NCI-H748 (cell line): ENCODE data around the gene SLC48A1.
"Not testable (repeated sequence)": the region's sequence is repeated elsewhere in the genome, so short reads cannot be mapped to it uniquely, and the experiment has no call there.

Experiments
- DNase-seq: peaks from one replicate; lab custom pipeline; 2025; ENCODE audit not compliant: unreplicated experiment; lab: John Stamatoyannopoulos, UW

Gene SLC48A1

GRCh38 chr12:47808050-47808449, 35.0 kb downstream of the SLC48A1 start:
- DNase-seq, result no peak

DNA sequence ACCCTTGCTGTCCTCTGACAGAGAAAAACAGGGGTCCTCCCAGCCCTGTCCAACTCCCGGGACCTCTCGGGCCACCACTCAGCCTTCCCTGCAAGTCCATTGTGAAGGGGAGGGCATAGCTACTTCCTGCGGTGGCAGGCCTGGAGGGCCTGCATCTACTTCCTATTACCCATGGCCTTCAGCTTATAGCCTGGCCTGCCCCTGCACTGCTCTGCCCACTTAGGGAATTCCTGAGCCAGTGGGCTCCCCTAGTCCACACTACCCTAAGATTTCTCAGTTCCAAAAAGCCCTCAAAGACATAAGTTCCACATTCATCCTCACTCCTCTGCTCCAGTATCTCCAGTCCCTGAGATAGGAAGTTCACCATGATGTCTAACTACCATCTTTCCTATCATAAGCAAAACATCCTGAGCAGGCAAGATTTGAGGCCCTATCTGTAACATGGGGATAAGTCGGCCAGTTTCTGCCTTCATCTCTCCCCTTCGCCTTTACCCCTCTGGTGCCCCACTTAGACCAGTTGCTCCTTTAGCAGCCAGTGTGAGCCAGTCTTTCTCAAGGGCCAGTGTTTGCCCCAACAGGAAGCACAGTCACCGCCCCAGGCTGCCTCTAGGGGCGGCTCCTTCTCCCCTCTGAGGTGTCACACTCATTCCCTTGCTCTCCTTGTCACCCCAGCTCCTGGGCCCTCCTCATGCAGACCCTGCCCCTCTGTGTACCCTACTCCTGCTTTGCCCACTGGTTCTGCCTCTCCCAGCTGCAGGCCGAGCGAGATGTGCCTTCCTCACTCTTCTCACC, 35.7 kb downstream of the SLC48A1 start:
- no peak for DNase-seq

- not testable (repeated sequence) for DNase-seq
These were observed 36.5 kb downstream of the SLC48A1 start for GRCh38 chr12:47809518-47809917.

DNA sequence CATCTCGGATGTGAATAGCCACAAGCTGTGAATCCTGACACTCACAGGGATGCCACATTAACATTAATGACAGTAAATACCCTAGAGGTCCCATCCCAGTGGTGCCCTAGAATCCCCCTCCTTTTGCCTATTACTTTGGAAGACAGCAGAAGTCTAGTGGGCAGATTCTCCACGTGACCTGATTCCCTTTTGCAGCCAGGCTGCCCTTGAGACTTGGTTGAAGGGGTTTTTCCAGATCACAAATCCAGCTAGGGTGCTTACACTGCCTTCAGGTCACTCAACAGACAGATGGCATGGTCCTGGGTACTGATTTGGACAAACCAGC, 38.0 kb downstream of the SLC48A1 start:
- DNase-seq, result no peak

DNA sequence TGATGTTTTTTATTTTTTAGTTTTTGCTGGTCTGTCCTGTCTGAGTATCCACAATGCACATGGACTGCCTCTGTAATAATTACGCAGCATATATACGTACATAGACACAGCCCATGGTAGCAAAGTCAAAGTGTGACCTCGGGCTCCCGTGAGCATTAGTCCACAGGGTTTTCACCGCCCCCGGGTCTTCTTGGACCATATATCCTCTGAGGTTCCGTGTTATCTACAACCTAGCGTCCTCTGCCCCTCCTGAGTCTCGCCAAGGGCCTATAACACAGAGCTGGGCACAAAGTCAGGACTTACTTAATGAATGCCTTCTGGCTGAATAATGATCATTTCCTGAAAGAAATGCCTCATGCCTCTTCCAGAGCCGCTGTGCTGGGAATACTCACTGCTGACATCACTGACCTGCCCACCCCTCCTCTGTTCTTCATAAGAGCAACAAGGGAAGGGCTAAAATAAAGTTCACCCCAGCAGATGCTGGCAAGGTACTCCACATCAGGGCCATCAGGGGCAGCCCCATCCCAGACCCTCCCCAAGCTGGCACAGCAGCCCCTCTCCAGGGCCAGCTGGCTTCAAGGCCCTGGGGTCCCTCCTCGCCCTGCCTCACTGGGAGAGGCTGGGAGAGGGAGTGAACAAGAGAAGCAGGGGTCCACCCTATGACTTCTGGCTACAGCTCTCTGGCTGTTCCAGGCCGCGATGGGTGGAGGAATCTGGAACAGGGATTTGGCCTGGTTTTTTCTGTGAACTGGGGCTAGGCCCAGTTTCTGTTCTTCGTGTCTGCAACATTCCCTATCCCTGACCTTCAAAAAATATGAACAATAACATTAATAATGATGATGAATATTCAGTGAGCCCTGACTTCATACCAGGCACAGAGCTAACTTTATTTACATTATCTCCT, 38.8 kb downstream of the SLC48A1 start:
- no peak for DNase-seq

GRCh38 chr12:47812797-47813510, 39.9 kb downstream of the SLC48A1 start:
- no peak for DNase-seq

- no peak for DNase-seq
These were observed 40.6 kb downstream of the SLC48A1 start for GRCh38 chr12:47813511-47814196.

- no peak for DNase-seq
These were observed 41.6 kb downstream of the SLC48A1 start for GRCh38 chr12:47814539-47815170.

- DNase-seq, result not testable (repeated sequence)
These were observed 42.4 kb downstream of the SLC48A1 start for GRCh38 chr12:47815447-47815846.

DNA sequence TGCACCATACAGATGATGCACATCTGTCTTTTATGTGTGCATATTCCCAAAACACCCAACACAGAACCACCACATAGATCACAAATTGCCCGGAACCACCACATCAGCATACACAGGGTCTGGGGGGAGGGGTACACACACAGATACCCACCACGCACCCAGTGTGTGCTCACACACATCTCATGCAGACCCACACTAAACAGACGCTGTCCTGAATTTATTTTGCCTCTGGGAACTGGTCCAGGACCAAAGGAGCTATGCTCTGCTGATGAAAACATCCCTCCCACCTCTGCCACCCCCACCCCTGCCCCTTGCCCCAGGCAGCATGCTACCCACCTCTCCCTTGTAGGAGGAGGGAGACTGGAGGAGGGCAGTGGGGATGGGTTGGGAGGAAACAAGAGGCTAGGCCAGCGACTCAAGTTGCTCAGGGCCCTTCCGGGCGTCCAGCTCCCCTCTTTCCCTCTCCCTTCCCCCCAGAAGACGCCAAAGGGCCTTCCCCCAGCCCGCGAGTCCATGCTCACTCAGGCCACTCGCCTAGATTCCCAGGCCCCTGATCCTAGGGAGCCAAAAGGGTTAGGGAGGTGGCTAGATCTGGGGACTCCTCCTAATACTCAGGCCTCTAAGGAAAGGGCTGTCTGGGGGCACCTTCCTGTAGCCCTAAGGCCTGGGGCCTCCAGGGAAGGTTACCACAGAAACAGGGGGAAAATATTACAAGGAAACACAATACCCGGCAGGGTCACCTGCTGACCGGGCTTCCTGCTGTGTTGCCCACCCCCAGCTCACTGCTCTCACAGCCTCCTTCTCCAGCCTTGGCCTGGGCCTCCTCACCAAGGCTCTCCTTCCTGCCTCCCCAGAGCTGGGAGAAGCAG, 43.6 kb downstream of the SLC48A1 start:
- no peak for DNase-seq

- no peak for DNase-seq
These were observed 44.4 kb downstream of the SLC48A1 start for GRCh38 chr12:47817272-47818006.

DNA sequence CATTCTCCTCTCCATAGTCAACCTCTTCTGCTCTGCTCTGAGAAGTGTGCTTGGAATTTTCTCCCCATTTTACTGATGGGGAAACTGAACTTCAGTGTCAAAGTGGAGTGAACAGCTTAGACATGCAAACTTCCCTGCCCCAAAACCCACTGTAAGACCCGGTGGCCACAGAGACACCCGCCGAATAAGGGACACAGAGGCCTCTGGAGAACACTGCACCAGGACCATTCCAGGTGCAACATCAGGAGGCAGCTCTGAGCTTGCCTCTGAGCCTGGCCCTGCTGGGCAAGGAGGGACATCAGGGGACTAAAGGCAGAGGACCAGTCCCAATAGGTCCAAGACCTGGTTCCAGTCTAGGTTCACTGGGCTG, 45.0 kb downstream of the SLC48A1 start:
- DNase-seq, result no peak

DNA sequence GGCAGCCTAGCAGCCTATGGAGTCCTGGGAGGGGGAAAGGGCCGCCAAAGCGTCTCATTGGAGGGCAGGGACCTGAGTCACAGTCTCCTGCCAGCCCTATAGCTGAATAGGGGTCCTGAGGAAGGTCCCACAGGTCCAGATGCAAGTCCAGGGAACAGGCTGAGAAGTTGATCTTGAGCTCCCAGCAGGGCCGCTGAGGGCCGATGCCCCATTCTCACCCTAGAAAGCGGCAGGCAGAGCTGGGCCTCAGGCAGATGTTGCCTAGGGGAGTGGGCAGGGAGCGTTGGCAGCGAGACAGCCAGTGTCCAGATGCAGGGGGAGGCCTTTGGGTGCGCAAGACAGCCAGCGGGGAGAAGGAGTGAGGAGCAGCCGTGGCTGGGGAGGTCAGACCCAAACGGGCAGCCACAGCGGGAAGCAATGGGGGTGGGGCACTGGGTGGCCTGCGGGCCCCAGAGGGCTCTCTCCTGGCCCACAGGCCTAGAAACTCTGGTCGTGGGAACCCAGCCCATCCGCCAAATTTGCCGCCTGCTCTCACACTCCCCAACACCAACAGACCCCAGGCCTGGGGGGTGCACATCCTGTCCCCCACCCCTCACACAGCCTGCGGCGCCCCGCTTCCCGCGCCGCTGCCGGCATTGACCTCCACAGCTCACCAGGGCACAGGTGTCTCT, 45.6 kb downstream of the SLC48A1 start:
- no peak for DNase-seq

- DNase-seq, result no peak
These were observed 46.3 kb downstream of the SLC48A1 start for GRCh38 chr12:47819138-47819895.

- peak; percentile 61 for DNase-seq
These were observed 47.0 kb downstream of the SLC48A1 start, which contains the start of gene HDAC7 for GRCh38 chr12:47819896-47820630. Gene HDAC7 (minus strand): TSS chr12:47819903. CDS start chr12:47819785, 118 bp downstream.

DNA sequence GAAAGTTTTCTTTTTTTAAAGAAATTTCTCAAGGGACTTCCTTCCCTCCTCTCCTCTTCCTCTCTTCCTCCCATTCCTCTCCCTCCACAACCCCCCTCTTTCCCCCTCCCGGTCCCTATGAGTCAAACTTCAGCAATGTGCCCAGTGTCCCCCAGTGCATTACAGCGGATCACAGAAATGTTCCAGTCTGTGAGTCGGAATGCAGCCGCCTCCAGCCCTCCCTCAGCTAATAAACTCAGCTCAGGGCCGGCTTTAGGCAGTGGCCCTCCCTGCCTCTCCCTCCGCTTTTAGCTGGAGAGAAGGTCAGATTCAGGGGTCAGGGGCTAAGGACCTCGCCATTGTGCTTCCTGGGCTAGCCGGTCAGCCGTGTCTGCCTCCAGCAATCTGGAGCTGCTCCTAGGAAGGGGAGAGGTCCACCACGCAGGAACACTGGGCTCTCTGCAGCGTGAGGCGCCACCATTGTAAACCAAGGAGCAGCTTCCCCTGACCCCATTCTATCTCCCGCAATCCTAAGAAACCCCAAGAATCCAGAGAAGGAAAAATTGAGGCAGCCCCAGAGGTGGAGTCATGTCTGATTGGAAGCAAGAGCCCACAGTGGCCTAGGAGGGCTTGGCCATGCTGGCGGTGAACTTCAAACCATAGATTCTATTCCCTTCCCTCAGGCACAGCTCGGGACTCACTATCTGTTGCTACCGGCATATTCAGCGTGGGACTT, 47.8 kb downstream of the SLC48A1 start:
- no peak for DNase-seq
